Measurements from ENCODE around the gene RBMXL2.

The RBMXL2 gene

GRCh38 chr11:7115780-7116179 lies 27.0 kb downstream of the RBMXL2 start:
- TF ChIP-seq REST (IDR thresholded peaks at IDR 0.05; ENCODE audit: insufficient read depth in 1 of 2, low read depth in 2 of 2, low read length in 2 of 2) (no peak), TAF1 (IDR thresholded peaks at IDR 0.05; ENCODE audit: borderline replicate concordance, insufficient read depth, low read length) (no peak), SIN3A (IDR thresholded peaks at IDR 0.05; ENCODE audit: borderline replicate concordance, insufficient read depth, low read length) (no peak), FOXP2 (optimal IDR thresholded peaks at IDR 0.05; ENCODE audit: borderline replicate concordance, extremely low read depth, extremely low read length, insufficient read depth) (no peak), POLR2AphosphoS5 (IDR thresholded peaks at IDR 0.05; ENCODE audit: low read depth, low read length) (no peak)

- TF ChIP-seq REST (IDR thresholded peaks at IDR 0.05; ENCODE audit: insufficient read depth in 1 of 2, low read depth in 2 of 2, low read length in 2 of 2) (no peak), POLR2AphosphoS5 (IDR thresholded peaks at IDR 0.05; ENCODE audit: low read depth, low read length) (no peak), SIN3A (IDR thresholded peaks at IDR 0.05; ENCODE audit: borderline replicate concordance, insufficient read depth, low read length) (no peak), FOXP2 (optimal IDR thresholded peaks at IDR 0.05; ENCODE audit: borderline replicate concordance, extremely low read depth, extremely low read length, insufficient read depth) (no peak), TAF1 (IDR thresholded peaks at IDR 0.05; ENCODE audit: borderline replicate concordance, insufficient read depth, low read length) (no peak)
Observed at GRCh38 chr11:7116370-7116769, 27.6 kb downstream of the RBMXL2 start.

GRCh38 chr11:7138051-7138450 lies 49.3 kb downstream of the RBMXL2 start:
- no peak for TF ChIP-seq TAF1 (IDR thresholded peaks at IDR 0.05; ENCODE audit: borderline replicate concordance, insufficient read depth, low read length)
- TF ChIP-seq FOXP2 (optimal IDR thresholded peaks at IDR 0.05; ENCODE audit: borderline replicate concordance, extremely low read depth, extremely low read length, insufficient read depth) = no peak

Measured in PFSK-1 (cell line).